ENCODE data around the gene MAU2.
"Not testable (repeated sequence)": the region's sequence is repeated elsewhere in the genome, so short reads cannot be mapped to it uniquely, and the experiment has no call there.

MAU2 gene

DNA sequence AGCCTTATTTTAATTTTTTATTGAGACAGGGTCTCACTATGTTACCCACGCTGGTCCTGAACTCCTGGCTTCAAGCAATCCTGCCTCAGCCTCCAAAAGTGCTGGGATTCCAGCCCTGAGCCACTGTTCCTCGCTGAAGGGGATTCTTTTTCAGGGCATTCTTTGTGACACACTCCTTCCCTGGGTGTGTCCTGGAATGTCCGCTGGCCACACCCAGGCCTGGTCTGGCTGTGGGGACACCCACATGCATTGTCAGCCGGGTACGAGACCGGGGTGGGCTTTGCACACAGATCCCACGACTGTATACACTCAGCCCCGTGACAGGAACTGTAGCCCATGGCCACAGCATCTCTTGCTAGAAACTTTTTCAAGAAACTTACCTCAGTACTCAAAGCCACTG is 50.4 kb downstream of the MAU2 start:
- ChIA-PET POLR2A (no interaction called here), CTCF (interaction anchor here (11.8 kb wide), 1 partner anchor 119 kb away, joined by 220 read pairs; no protein-coding TSS in a partner anchor)
- TF ChIP-seq, protein P1, sequence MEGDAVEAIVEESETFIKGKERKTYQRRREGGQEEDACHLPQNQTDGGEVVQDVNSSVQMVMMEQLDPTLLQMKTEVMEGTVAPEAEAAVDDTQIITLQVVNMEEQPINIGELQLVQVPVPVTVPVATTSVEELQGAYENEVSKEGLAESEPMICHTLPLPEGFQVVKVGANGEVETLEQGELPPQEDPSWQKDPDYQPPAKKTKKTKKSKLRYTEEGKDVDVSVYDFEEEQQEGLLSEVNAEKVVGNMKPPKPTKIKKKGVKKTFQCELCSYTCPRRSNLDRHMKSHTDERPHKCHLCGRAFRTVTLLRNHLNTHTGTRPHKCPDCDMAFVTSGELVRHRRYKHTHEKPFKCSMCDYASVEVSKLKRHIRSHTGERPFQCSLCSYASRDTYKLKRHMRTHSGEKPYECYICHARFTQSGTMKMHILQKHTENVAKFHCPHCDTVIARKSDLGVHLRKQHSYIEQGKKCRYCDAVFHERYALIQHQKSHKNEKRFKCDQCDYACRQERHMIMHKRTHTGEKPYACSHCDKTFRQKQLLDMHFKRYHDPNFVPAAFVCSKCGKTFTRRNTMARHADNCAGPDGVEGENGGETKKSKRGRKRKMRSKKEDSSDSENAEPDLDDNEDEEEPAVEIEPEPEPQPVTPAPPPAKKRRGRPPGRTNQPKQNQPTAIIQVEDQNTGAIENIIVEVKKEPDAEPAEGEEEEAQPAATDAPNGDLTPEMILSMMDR (IDR thresholded peaks at IDR 0.05; ENCODE audit: control extremely low read depth, extremely low read depth, low read depth, missing control alignments), result no peak
- DNase-seq (ENCODE audit: extremely low spot score), result no peak

DNA sequence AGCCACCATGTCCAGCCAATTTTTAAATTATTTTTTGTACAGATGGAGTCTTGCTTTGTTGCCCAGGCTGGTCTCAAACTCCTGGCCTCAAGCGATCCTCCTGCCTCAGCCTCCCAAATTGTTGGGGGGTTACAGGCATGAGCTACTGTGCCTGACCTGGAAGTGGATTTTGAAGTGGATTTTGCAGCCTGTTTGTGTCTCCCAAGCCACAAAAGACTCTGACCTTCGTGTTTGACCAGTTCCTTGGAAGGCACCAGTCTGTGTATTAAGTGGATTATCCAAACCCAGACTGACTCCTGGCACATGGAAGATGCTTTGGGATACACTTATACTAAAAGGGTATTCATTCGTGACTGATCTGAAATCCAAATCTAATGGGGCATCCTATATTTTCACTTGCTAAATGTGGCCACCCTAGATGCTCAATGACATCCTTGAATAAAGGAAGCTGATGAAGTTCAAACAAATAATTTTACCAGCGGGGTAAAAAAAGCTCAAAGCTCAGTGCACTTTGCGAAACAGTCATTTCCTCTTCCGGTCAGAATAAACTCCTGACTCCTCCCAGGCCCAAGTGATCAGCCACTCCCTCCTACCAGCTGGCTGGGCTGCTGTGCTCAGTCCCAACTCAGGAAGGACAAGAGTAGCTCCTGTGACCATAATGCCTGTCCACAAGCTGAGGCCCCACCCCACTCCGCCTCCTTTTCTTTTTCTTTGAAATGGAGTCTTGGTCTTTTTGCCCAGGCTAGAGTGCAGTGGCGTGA is 52.2 kb downstream of the MAU2 start:
- TF ChIP-seq, protein P1 (IDR thresholded peaks at IDR 0.05; ENCODE audit: control extremely low read depth, extremely low read depth, low read depth, missing control alignments), result no peak
- ChIA-PET CTCF (interaction anchor here (0.8 to 1.5 kb wide), 12 partner anchors 8 to 159 kb away, joined by 3 to 16 read pairs (median 3); partner anchors contain the start of gene GATAD2A), POLR2A (interaction anchor here (0.7 to 0.9 kb wide), 3 partner anchors 13 to 70 kb away, joined by 3 to 4 read pairs (median 3); partner anchors contain the start of gene GATAD2A)
- peak; percentile 77 for DNase-seq (ENCODE audit: extremely low spot score)

DNA sequence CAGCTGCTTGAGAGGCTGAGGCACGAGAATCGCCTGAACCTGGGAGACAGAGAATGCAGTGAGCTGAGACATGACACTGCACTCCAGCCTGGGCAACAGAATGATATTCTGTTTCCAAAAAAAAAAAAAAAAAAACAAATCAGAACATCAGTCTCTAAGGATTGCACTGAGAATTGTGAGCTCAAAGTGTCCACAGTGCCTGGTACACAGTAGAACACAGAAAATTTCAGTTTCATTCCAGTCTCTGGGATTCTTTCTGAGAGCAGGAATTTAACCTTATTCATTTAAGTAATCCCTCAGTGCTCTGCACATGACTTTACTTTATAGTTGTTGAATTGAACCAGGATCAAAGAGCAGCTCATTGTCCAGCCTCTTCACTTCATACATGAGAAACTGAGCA is 58.9 kb downstream of the MAU2 start:
- TF ChIP-seq, protein P1 (IDR thresholded peaks at IDR 0.05; ENCODE audit: control extremely low read depth, extremely low read depth, low read depth, missing control alignments), result no peak
- ChIA-PET CTCF (interaction anchor here (1.1 to 1.8 kb wide), 5 partner anchors 14 to 153 kb away, joined by 3 to 8 read pairs (median 4); no protein-coding TSS in a partner anchor), POLR2A (no interaction called here)
- no peak for DNase-seq (ENCODE audit: extremely low spot score)

DNA sequence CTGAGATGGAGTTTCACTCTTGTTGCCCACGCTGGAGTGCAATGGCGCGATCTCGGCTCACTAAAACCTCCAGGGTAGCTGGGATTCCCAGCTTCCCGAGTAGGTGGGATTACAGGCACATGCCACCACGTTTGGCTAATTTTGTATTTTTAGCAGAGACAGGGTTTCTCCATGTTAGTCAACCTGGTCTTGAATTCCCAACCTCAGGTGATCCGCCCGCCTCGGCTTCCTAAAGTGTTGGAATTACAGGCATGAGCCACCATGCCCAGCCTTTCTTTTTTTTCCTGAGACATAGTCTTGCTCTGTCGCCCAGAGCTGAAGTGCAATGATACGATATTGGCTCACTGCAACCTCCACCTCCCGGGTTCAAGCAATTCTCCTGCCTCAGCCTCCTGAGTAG is 59.7 kb downstream of the MAU2 start:
- POLR2A ChIA-PET; DNase-seq (ENCODE audit: extremely low spot score): not testable (repeated sequence)
- CTCF ChIA-PET, result interaction anchor here (0.8 to 1.1 kb wide), 3 partner anchors 8 to 15 kb away, joined by 3 to 4 read pairs (median 4); no protein-coding TSS in a partner anchor

DNA sequence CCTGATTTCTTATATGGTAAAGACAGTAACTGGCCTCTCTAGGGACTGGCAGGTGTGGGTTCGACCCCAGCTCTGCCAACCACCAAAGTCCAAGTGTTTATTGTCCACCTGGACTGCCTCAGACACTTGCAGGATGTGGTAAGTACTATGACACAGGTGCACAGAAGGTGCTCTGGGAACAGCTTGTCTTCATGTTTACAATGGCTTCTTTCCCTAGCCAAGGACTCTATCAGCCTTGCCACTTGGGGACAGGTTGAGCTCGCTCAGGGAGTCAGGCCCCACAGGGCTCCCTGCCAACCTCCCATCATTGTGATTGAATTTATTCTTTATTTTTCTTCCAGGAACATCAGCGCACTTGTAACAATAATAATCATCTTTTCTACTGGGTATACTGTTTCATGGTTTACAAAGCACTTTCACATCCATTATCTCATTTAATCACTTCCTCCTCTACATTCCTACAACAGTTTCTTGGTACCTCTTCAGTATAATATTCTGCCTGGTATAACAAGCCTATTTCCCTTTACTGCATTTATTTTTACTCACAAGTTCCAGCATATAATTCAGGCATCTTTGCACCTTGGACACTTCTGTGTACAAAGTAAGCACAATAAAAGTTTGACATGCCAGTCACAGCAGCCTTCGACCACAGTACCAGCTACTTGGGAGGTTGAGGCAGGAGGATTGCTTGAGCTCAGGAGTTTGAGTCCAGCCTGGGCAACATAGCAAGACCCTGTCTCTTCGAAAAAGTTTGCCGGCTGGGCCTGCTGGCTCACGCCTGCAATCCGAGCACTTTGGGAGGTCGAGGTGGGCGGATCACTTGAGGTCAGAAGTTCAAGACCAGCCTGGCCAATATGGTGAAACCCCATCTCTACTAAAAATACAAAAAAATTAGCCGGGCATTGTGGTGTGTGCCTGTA is 60.6 kb downstream of the MAU2 start:
- POLR2A ChIA-PET, result no interaction called here
- DNase-seq (ENCODE audit: extremely low spot score), result no peak
- CTCF ChIA-PET, result interaction anchor here (0.8 to 1.6 kb wide), 3 partner anchors 9 to 20 kb away, joined by 3 to 4 read pairs (median 3); no protein-coding TSS in a partner anchor
- TF ChIP-seq, protein P1 (IDR thresholded peaks at IDR 0.05; ENCODE audit: control extremely low read depth, extremely low read depth, low read depth, missing control alignments), result no peak

DNA sequence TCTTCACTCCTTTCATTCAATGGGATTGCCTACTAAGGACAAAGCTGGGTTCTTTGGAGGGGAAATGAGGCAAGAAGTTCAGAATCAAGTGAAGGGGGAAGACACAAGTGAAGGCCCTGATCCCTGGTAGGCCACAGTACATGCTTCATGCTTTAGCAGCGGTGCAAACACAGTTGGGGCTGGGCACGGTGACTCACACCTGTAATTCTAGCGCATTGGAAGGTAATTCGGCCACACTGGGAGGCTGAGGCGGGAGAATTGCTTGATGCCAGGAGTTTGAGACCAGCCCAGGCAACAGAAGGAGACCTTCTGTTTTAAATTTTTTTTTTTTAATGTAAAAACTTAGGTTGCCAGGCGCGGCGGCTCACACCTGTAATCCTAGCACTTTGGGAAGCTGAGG is 61.5 kb downstream of the MAU2 start:
- ChIA-PET CTCF (interaction anchor here (1.6 kb wide), 1 partner anchor 21 kb away, joined by 3 read pairs; no protein-coding TSS in a partner anchor), POLR2A (interaction anchor here (0.5 kb wide), 1 partner anchor 484 kb away, joined by 3 read pairs; no protein-coding TSS in a partner anchor)
- TF ChIP-seq, protein P1 (IDR thresholded peaks at IDR 0.05; ENCODE audit: control extremely low read depth, extremely low read depth, low read depth, missing control alignments), result no peak
- no peak for DNase-seq (ENCODE audit: extremely low spot score)
